Ascending aorta (tissue), 2 donors: ENCODE results near the gene KL. TPM values are rescaled to one million over a fixed set of nuclear protein-coding genes. Genes with fewer than 3 reads are reported as not detected.

ENCODE experiments used
- DNase-seq, 2 donors: peaks; one replicate each; pipeline ENCODE4 v3.0.0-alpha.2; 2019; ENCODE audit warnings: low spot score in 2 of 2
- H3K27ac ChIP-seq, 2 donors: fragments of 200-600 bp; sonication (generic); one replicate each; pipeline ENCODE4 v1.5.1; 2016 to 2017; ENCODE audit warnings: mild to moderate bottlenecking in 1 of 2
- H3K27me3 ChIP-seq: fragments of 200-600 bp; sonication (generic); one replicate; pipeline ENCODE4 v1.5.1; 2017
- H3K36me3 ChIP-seq, 2 donors: fragments of 200-600 bp; sonication (generic); one replicate each; pipeline ENCODE4 v1.5.1; 2016
- H3K4me1 ChIP-seq, 2 donors: fragments of 200-600 bp; sonication (generic); one replicate each; pipeline ENCODE4 v1.5.1; 2016 to 2017; ENCODE audit warnings: mild to moderate bottlenecking in 1 of 2
- H3K4me3 ChIP-seq, 2 donors: fragments of 200-600 bp; sonication (generic); one replicate each; pipeline ENCODE4 v1.5.1; 2016 to 2017; ENCODE audit warnings: mild to moderate bottlenecking in 1 of 2
- H3K9me3 ChIP-seq, 2 donors: fragments of 200-600 bp; sonication (generic); one replicate each; pipeline ENCODE4 v1.5.1; 2016
- CTCF ChIP-seq, 3 experiments: fragments of 200-600 bp in 2 of 3; fragments of 450-650 bp in 1 of 3; sonication (generic) in 2 of 3; IDR thresholded peaks; one replicate each; pipeline ENCODE4 v1.5.1; 2016 to 2019; ENCODE audit warnings: antibody characterized with exemption in 3 of 3, mild to moderate bottlenecking in 1 of 3, moderate library complexity in 1 of 3
- intact Hi-C: fragments of 100-400 bp; cut with DNase I; formaldehyde crosslinking; loops from one replicate; pipeline ENCODE4 v1.15.1; 2023
- total RNA-seq: library from RNA; depleted of rRNA; stranded (reverse); fragments of >200 nt; gene quantifications from one replicate; pipeline ENCODE4 v1.1.0, GENCODE V29; 2016

KL gene
- total RNA-seq, 1 donor from 2014 or later = 3.7 TPM

GRCh38 chr13:33051632-33052031 lies 35.4 kb downstream of the KL start:
- Histone ChIP-seq H3K4me1 (no peaks in the 10 kb centered on the region), H3K4me3 (no peak overlapping the region), H3K27ac (no peak overlapping the region), H3K9me3 (no peaks in the 10 kb centered on the region), H3K27me3 (no peaks in the 10 kb centered on the region), H3K36me3 (no peaks in the 10 kb centered on the region)
- intact Hi-C loops = no loop called here
- no peak for DNase-seq
- TF ChIP-seq CTCF (IDR thresholded peaks at IDR 0.05) = no peak

GRCh38 chr13:33052506-33053280 lies 36.5 kb downstream of the KL start:
- Histone ChIP-seq H3K4me3 (no peak overlapping the region), H3K36me3 (no peaks in the 10 kb centered on the region), H3K4me1 (no peaks in the 10 kb centered on the region), H3K27ac (peak overlapping the region in 1 of 2 donors; percentile 6), H3K27me3 (no peaks in the 10 kb centered on the region), H3K9me3 (no peaks in the 10 kb centered on the region)
- intact Hi-C loops = no loop called here
- DNase-seq = no peak
- TF ChIP-seq CTCF (IDR thresholded peaks at IDR 0.05) = no peak

GRCh38 chr13:33053397-33054066 lies 37.3 kb downstream of the KL start:
- Histone ChIP-seq H3K27ac (no peak overlapping the region), H3K27me3 (no peaks in the 10 kb centered on the region), H3K36me3 (no peaks in the 10 kb centered on the region), H3K4me1 (no peaks in the 10 kb centered on the region), H3K4me3 (no peak overlapping the region), H3K9me3 (no peaks in the 10 kb centered on the region)
- no peak for DNase-seq
- TF ChIP-seq CTCF (IDR thresholded peaks at IDR 0.05) = no peak
- intact Hi-C loops = no loop called here

GRCh38 chr13:33057019-33057780 lies 41.0 kb downstream of the KL start:
- no peaks in the 10 kb centered on the region for H3K27me3 ChIP-seq
- H3K36me3 ChIP-seq = no peaks in the 10 kb centered on the region
- H3K9me3 ChIP-seq = no peaks in the 10 kb centered on the region
- no peak for DNase-seq
- intact Hi-C loops = no loop called here
- no peak overlapping the region for H3K27ac ChIP-seq
- TF ChIP-seq CTCF (IDR thresholded peaks at IDR 0.05) = peak in 1 of 3 experiments; percentile 32
- H3K4me1 ChIP-seq = no peaks in the 10 kb centered on the region
- H3K4me3 ChIP-seq = no peak overlapping the region

GRCh38 chr13:33058776-33059327 lies 42.6 kb downstream of the KL start:
- Histone ChIP-seq H3K4me1 (no peaks in the 10 kb centered on the region), H3K36me3 (no peaks in the 10 kb centered on the region), H3K27ac (no peak overlapping the region), H3K4me3 (no peak overlapping the region), H3K9me3 (no peaks in the 10 kb centered on the region), H3K27me3 (no peaks in the 10 kb centered on the region)
- no peak for DNase-seq
- intact Hi-C loops = no loop called here
- TF ChIP-seq CTCF (IDR thresholded peaks at IDR 0.05) = no peak
